SK-N-SH (cell line): ENCODE data around the gene KRTAP9-1.

Source experiments
- POLR2AphosphoS5 ChIP-seq: IDR thresholded peaks from 2 replicates; pipeline ENCODE4 v1.6.1; 2012; ENCODE audit warnings: low read depth, low read length
- RAD21 ChIP-seq: IDR thresholded peaks from 2 replicates; pipeline ENCODE4 v1.6.1; 2012; ENCODE audit warnings: mild to moderate bottlenecking, low read length
- TEAD4 ChIP-seq: IDR thresholded peaks from 2 replicates; pipeline ENCODE4 v1.4.0; 2012; ENCODE audit warnings: mild to moderate bottlenecking, borderline replicate concordance; ENCODE audit not compliant: insufficient read depth
- TF ChIP-seq, protein P1 (sequence below): fragments of 200-600 bp; sonication (generic); IDR thresholded peaks from 2 replicates; pipeline ENCODE4 v1.6.1; 2017; ENCODE audit warnings: antibody characterized with exemption, mild to moderate bottlenecking, moderate library complexity

- TF ChIP-seq, protein P1, sequence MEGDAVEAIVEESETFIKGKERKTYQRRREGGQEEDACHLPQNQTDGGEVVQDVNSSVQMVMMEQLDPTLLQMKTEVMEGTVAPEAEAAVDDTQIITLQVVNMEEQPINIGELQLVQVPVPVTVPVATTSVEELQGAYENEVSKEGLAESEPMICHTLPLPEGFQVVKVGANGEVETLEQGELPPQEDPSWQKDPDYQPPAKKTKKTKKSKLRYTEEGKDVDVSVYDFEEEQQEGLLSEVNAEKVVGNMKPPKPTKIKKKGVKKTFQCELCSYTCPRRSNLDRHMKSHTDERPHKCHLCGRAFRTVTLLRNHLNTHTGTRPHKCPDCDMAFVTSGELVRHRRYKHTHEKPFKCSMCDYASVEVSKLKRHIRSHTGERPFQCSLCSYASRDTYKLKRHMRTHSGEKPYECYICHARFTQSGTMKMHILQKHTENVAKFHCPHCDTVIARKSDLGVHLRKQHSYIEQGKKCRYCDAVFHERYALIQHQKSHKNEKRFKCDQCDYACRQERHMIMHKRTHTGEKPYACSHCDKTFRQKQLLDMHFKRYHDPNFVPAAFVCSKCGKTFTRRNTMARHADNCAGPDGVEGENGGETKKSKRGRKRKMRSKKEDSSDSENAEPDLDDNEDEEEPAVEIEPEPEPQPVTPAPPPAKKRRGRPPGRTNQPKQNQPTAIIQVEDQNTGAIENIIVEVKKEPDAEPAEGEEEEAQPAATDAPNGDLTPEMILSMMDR, result no peak
- TF ChIP-seq POLR2AphosphoS5, result no peak
- TF ChIP-seq RAD21, result no peak
- TF ChIP-seq TEAD4, result no peak
Measured at GRCh38 chr17:41176744-41177387, 12.8 kb upstream of the KRTAP9-1 start.
